NOMO-1 treated with DMSO at 0.1 percent for 48 hours (cell line): ENCODE data around the gene IMMP2L.

Experiments
- DNase-seq: peaks from one replicate; lab custom pipeline; 2025; ENCODE audit not compliant: unreplicated experiment; lab: John Stamatoyannopoulos, UW

IMMP2L gene

GRCh38 chr7:111232249-111233084 lies 329.8 kb downstream of the IMMP2L start:
- DNase-seq, result peak; percentile 41

DNA sequence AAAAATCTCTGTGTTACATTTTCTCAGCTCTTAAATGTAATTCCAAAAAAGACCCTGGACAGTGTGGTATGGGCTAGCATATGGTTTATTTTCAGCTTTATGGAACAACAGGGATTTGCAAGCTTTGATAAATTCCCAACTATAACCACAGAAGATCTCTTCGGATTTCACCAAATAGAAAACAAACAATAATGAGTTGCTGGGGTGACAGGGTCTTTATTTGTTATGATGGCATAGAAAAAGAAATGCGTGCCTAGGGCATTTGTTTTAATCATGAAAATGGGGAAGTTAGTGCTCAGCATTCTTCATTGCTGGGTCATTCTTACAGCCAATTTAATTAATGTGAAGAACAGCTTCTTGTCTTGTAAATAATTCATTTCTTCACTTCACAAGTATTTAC lies 332.4 kb downstream of the IMMP2L start:
- no peak for DNase-seq

- no peak for DNase-seq
Observed at GRCh38 chr7:111229181-111229740, 333.0 kb downstream of the IMMP2L start.

- DNase-seq, result no peak
Observed at GRCh38 chr7:111228437-111228836, 333.9 kb downstream of the IMMP2L start.

DNA sequence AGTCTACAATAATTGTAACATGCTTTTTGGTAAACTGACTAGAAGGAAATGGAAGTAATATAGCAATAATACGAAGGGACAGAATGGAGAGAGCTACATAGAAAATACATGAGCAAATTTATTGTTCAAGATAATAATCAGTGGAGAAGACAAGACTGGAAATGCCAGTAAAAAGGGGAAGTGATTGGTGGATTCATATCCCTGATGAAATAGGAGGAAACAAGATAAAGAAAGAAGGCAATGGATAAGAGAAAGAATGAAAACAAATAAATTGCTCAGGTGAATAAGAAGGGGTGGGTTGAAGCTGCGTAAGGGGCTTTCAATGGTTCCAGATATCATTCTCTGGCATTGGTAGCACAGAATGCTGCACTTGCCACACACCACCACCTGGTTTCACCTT lies 335.5 kb downstream of the IMMP2L start:
- DNase-seq, result no peak

- no peak for DNase-seq
Observed at GRCh38 chr7:111224354-111225231, 337.7 kb downstream of the IMMP2L start.

GRCh38 chr7:111223802-111224253 lies 338.5 kb downstream of the IMMP2L start:
- peak; percentile 6 for DNase-seq

- no peak for DNase-seq
Observed at GRCh38 chr7:111215550-111215949, 346.7 kb downstream of the IMMP2L start.

DNA sequence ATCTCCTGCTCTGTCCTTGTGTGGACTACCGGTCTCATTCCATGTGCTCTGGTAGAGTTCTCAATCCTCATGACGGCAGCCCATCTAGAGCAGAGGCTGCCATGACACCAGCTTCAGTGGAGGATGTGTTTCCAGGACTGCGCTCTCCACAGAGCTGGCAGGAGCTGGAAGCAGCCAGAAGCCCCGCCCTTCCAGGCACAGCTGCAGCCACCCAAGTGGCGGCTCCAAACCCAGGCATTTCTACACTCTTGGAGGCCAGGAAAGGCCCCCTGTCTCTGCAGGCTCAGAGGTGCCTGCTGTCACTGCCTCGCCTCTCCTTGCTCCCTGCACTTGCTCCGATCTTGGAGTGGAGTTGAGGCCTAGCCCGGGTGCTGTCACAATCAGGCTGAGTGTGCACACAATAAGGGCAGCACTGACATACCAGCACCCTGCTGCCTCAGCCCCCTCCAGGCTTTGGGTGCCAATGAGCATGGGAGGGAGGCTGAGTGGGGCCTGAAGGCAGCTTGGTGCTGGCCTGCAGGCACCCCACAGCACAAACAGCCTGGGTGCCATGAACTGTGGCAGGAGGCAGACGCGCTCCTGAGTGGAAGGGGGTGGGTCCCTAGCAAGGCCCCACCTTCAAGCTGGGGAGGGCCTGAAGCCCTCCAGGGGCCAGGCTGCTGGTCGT lies 349.3 kb downstream of the IMMP2L start:
- no peak for DNase-seq

DNA sequence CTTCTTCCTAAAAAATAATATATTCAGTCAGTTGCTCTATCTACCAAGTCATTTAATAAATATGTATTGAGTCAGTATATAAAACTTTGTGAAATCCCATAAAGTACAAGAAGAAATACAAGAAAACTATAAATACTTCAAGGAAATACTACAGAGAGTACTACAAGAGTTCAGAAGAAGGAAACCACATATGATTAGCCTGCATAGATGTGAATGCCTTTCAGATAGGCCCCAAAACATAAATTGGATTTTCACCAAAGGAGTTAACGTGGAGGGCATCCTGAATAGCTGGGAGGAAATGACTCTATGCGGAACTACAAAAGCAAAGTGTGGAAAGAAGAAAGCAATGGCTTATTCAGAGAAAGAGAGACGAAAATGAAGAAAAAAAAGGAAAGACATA lies 351.3 kb downstream of the IMMP2L start:
- no peak for DNase-seq

GRCh38 chr7:111210043-111210442 lies 352.2 kb downstream of the IMMP2L start:
- no peak for DNase-seq

DNA sequence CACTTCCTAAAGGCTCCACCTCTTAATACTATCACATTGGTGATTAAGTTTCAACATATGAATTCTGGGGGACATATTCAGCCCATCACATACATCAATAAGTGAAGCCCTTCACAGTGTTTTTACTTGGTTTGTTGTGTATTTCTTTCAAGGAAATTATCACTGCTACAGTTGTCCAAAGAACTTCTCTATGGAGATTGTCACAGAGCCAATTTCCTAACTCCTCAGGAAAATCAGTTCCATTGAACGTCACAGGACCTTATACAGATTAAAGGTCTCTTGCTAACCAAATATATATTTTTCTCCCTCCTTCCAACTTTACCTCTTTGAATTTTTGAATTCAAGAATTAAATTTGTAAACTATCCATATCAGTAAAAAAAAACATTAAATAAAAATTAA lies 357.0 kb downstream of the IMMP2L start:
- DNase-seq, result no peak

GRCh38 chr7:111202321-111202720 lies 360.0 kb downstream of the IMMP2L start:
- DNase-seq, result no peak

- no peak for DNase-seq
Observed at GRCh38 chr7:111199643-111200042, 362.6 kb downstream of the IMMP2L start.

DNA sequence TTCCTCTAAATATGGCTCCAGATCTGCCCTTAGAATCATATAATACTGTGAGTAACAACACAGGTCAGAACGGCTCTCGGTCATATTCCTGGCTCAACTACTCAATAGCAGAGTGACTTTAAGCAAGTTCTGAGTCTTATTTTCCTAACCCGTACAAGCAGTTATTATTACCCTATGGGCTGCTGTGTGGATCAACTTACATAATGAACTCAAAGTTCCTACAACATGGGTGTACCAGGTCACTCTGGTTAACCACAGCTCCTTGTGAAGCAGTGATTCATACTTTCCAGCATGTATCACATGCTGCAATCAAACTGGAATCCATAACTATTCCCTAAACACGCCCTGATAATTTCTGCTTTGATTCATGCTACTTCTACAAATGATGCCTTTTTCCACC lies 364.0 kb downstream of the IMMP2L start:
- no peak for DNase-seq

DNA sequence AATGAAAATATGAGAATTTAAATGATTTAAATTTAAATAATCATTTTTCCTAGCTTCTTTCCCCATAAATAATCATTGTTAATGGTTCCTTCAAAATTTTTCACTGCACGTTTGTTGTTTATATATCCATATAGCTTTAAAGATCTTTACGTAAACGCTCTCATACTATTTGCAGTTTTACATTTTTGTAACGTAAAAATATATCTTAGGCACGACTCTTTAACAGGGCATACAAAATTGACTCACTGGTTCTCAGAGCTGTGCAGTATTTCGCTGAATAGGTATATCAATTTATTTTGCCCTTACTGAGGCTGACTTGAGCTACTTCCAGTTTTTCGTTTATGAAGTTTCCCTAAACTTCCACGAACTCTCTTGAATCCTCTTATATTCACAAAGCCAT lies 365.6 kb downstream of the IMMP2L start:
- DNase-seq, result no peak

DNA sequence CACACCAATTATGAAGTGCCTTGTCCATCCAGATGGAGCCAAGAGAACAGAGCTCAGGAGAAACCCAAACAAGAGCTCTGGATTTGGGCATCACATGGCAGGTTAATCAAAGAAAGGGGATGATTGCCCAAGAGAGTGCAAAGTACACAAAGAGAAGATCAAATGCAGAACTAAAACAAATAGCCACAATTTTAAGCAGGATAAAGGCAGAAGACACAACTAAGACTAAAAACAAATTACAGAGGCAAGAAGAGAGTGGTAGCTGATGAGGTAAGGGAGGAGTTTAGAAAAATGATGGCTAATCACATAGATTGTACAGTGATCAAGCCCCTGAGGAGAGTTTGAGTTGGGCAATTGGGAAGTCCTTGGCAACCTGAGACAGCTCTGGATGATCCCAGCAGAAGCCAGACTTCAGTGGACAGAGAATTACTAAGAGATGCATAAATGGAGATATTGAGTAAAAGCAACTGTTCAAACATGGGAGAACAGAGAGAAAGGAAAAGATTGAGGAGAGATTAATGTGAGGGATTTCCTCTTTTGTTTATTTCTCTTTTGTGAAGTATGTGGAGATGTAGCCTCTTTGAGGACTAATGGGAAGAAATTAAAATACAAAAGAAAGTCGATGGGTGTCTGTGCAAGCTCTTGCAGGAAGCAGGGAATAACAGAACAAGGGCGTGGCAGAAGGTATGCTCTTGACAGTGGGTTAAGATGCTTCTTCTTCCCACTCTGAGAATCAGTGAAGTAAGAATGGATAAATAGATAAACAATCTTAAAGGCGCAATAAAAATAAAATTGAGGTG lies 369.5 kb downstream of the IMMP2L start:
- peak; percentile 2 for DNase-seq

GRCh38 chr7:111190804-111191203 lies 371.5 kb downstream of the IMMP2L start:
- DNase-seq, result no peak

DNA sequence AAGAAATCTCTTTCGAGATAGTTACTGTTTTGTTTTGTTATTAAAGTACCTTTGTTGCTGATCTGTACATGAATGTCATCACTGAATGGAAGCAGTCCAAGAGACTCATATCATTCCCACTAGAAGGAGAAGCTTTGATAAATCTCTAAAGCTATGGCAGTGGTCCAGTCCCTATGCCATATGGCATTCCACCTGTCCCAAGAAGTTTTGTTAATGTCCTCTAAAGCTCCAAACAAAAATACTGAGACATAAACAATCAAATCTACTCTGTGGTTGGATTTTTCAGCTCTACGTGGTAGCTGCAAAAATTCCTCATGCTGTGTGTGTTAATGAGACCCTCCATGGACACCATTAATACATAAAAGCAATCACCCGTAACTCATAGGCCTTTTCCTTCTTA lies 377.3 kb downstream of the IMMP2L start:
- no peak for DNase-seq

GRCh38 chr7:111183321-111183720 lies 379.0 kb downstream of the IMMP2L start:
- DNase-seq, result no peak
